DND-41 (cell line): ENCODE measurements around the gene FABP3.

ENCODE experiments used
- ATAC-seq: fragments of 200-7000 bp; cut with Tn5 transposase; 3 replicates; pipeline ENCODE4 v1.9.1; 2021; ENCODE audit warnings: low read depth; ENCODE audit not compliant: insufficient read depth
- DNase-seq: peaks from one replicate; pipeline ENCODE4 v3.0.0-alpha.2; 2020
- H2AFZ ChIP-seq: 2 replicates; pipeline ENCODE4 v1.6.0; 2012; ENCODE audit warnings: low read depth, low read length
- H3K27ac ChIP-seq: 2 replicates; pipeline ENCODE4 v1.5.1; 2012; ENCODE audit warnings: low read length, inconsistent platforms
- H3K27me3 ChIP-seq: fragments of 200-600 bp; sonication (generic); 2 replicates; pipeline ENCODE4 v1.6.0; 2012; ENCODE audit warnings: low read length, mild to moderate bottlenecking, inconsistent platforms; ENCODE audit not compliant: insufficient read depth, poor library complexity
- H3K36me3 ChIP-seq: 2 replicates; pipeline ENCODE4 v1.5.1; 2012; ENCODE audit warnings: low read length, inconsistent platforms; ENCODE audit not compliant: insufficient read depth
- H3K4me1 ChIP-seq: 2 replicates; pipeline ENCODE4 v1.5.1; 2012; ENCODE audit warnings: mild to moderate bottlenecking, low read length; ENCODE audit not compliant: insufficient read depth
- H3K4me2 ChIP-seq: 2 replicates; pipeline ENCODE4 v1.6.0; 2012; ENCODE audit warnings: mild to moderate bottlenecking, moderate library complexity, low read length, inconsistent platforms; ENCODE audit not compliant: insufficient read depth
- H3K4me3 ChIP-seq, 2 experiments: fragments of 200-600 bp in 1 of 2; shearing (Covaris generic) in 1 of 2; 2 replicates each; pipeline ENCODE4 v1.5.1; 2012 to 2016; ENCODE audit warnings: inconsistent platforms in 2 of 2, low read length in 2 of 2, mild to moderate bottlenecking in 2 of 2, low read depth in 1 of 2, moderate library complexity in 1 of 2
- H3K79me2 ChIP-seq: 2 replicates; pipeline ENCODE4 v1.6.0; 2012; ENCODE audit warnings: low read length, inconsistent platforms; ENCODE audit not compliant: insufficient read depth
- H3K9ac ChIP-seq: 2 replicates; pipeline ENCODE4 v1.6.0; 2012; ENCODE audit warnings: low read depth, mild to moderate bottlenecking, inconsistent platforms, low read length, moderate library complexity
- H3K9me3 ChIP-seq: 2 replicates; pipeline ENCODE4 v1.5.1; 2012; ENCODE audit warnings: low read length, moderate library complexity, mild to moderate bottlenecking, inconsistent platforms; ENCODE audit not compliant: insufficient read depth, severe bottlenecking
- H4K20me1 ChIP-seq: 2 replicates; pipeline ENCODE4 v1.6.0; 2012; ENCODE audit warnings: low read length; ENCODE audit not compliant: insufficient read depth
- CTCF ChIP-seq: IDR thresholded peaks from 2 replicates; pipeline ENCODE4 v1.5.1; 2012; ENCODE audit warnings: borderline replicate concordance, low read length, moderate library complexity, mild to moderate bottlenecking; ENCODE audit not compliant: poor library complexity, severe bottlenecking; ENCODE audit errors: extremely low read depth
- EZH2 ChIP-seq: IDR thresholded peaks from 3 replicates; pipeline ENCODE4 v1.6.1; 2012; ENCODE audit warnings: borderline replicate concordance, low read depth, mild to moderate bottlenecking, moderate library complexity, low read length, inconsistent platforms; ENCODE audit not compliant: severe bottlenecking

Gene FABP3

DNA sequence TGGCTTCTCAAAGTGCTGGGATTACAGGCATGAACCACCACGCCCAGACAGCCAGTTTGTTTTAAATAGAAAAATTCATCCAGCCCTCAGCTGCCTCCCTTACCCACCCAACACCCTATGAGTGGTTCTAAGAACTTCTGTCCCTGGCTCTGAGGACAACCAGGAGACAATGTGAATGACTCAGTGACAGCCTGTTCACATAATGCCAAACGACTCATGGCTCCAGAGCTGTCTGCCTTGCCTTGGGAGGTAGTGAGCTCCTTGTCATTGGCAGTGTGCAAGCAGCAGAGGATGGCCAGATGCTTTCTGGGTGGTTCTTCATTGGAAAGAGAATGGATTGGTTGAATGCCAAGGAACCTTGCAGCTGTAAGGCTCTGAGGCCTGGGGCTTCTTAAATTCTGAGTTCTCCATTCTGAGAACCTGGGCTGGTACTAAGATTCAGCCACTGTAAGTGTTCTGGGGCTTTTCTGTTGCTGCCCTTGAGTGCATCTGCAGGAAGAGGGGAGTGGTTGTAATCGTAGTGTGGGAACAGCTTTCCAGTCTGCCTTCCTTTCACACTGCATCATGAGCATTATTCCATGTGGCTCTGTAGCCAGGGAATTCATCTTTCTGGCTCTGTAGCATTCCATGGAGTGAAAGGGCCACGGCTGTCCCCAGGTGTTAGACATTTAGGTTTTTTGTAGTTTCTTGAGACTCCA is 45.9 kb upstream of the FABP3 start:
- no peaks in the 10 kb centered on the region for H4K20me1 ChIP-seq
- H3K4me2 ChIP-seq: no peak overlapping the region

GRCh38 chr1:31417148-31417547 is 44.3 kb upstream of the FABP3 start:
- H3K4me1 ChIP-seq: peaks cover 12% of the 10 kb centered on the region
- H3K4me2 ChIP-seq: no peak overlapping the region
- no peak for ATAC-seq

More for the DNA sequence above, 45.9 kb upstream of the FABP3 start:
- no peak overlapping the region for H2AFZ ChIP-seq
- no peaks in the 10 kb centered on the region for H3K36me3 ChIP-seq
- DNase-seq (no peak), ATAC-seq (no peak)
- no peak overlapping the region for H3K9ac ChIP-seq
- TF ChIP-seq EZH2 (no peak), CTCF (no peak)
- H3K79me2 ChIP-seq: peaks cover under 1% of the 10 kb centered on the region
- no peak overlapping the region for H3K27ac ChIP-seq
- H3K27me3 ChIP-seq: peaks cover 11% of the 10 kb centered on the region
- no peak overlapping the region for H3K4me3 ChIP-seq
- H3K4me1 ChIP-seq: peaks cover 17% of the 10 kb centered on the region
- H3K9me3 ChIP-seq: no peaks in the 10 kb centered on the region

DNA sequence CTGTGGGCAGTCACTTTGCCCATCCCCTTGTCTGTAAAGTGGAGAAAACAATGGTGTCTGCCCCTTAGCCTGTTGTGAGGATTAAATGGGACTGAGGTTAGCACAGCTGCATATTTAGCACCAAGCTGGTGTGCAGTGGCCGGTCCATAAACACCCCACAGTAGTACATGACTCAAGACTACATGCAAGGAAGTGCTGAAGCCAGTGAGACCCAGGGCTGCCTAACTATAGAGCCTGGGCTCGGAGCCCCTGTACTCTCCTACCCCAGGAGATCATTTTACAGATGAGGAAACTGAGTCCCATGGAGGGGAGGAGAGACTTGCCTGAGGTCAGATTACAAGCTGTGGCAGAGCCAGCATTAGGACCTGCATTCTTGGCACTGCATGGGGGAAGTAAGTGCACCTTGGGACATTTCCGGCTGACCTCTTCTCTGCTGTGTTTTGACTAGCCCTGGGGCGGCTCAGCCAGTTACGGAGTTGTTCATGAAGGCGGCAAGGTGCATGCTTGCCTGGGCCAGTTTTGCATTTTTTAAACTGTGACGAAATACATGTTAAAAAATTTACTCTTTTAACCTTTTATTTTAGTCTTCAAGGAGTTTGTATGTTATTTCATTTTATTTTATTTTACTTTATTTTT is 43.3 kb upstream of the FABP3 start:
- no peak overlapping the region for H3K4me2 ChIP-seq
- peaks cover 12% of the 10 kb centered on the region for H3K4me1 ChIP-seq
- ATAC-seq (no peak), DNase-seq (no peak)
- no peak overlapping the region for H3K4me3 ChIP-seq
- no peaks in the 10 kb centered on the region for H3K79me2 ChIP-seq
- no peaks in the 10 kb centered on the region for H3K36me3 ChIP-seq
- H3K9ac ChIP-seq: no peak overlapping the region
- no peak overlapping the region for H3K27ac ChIP-seq
- TF ChIP-seq EZH2 (no peak), CTCF (no peak)
- no peak overlapping the region for H2AFZ ChIP-seq
- H4K20me1 ChIP-seq: no peaks in the 10 kb centered on the region
- peaks cover 35% of the 10 kb centered on the region for H3K27me3 ChIP-seq
- no peaks in the 10 kb centered on the region for H3K9me3 ChIP-seq

More at GRCh38 chr1:31417148-31417547, 44.3 kb upstream of the FABP3 start:
- Histone ChIP-seq H3K36me3 (no peaks in the 10 kb centered on the region), H2AFZ (no peak overlapping the region), H4K20me1 (no peaks in the 10 kb centered on the region), H3K9ac (no peak overlapping the region), H3K4me3 (no peak overlapping the region), H3K27ac (no peak overlapping the region), H3K27me3 (peaks cover 26% of the 10 kb centered on the region), H3K9me3 (no peaks in the 10 kb centered on the region), H3K79me2 (no peaks in the 10 kb centered on the region)
- no peak for TF ChIP-seq CTCF
- TF ChIP-seq EZH2: no peak
- DNase-seq: no peak
